ENCODE results near the gene SPCS1. TPM values are rescaled to one million over a fixed set of nuclear protein-coding genes. Genes with fewer than 3 reads are reported as not detected.

SPCS1 gene
- polyA plus RNA-seq, 1 of the 3 experiments (the other 2 are of a cell fraction) = 191 TPM

DNA sequence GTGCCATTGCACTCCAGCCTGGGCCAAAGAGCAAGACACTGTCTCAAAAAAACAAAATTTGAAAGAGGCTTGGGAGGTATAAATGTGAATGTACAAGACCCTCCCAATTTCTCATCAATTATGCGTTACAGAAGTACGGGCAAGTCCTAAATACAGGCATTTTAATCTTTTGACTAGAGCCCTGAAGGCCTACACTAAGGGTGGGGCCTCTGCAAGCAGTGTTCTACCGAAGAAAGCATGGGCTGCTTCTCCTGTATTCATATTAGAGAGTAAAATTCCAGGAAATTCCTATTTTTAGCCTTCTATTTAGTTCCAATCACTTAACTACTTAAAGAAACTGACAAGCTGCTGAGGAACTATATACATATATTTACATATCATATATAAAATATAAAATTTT lies 45.9 kb upstream of the SPCS1 start (continued):
- no peak for TF ChIP-seq REST (IDR thresholded peaks at IDR 0.05; ENCODE audit: low read depth, low read length)

DNA sequence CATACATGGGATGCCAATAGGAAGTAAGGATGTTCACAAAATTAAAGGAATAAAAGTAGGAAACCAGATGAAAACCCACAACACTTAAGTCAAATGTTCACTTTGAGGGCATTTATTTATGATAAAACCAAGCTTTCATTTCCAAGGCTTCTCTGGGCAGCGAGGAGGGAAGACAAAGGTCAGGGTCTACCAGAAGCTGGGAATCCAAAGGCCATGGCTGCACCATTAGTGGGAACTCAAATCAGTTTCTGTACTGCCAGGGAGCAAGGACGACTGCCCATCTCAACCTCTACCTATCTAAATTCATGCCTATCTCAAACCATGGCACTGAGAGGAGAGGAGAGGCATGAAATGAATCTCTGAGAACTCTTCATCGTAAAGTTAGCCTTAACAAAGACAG lies 42.8 kb upstream of the SPCS1 start:
- peaks cover 47% of the 10 kb centered on the region for H3K79me2 ChIP-seq (ENCODE audit: insufficient read depth)

More for the DNA sequence above, 42.8 kb upstream of the SPCS1 start:
- Histone ChIP-seq H3K36me3 (replicated peaks in 1 of 2; ENCODE audit: control insufficient read depth in 1 of 2, insufficient read depth in 2 of 2, low read length in 1 of 2) (peaks cover 30 to 91% of the 10 kb centered on the region in 2 experiments), H3K9me2 (no peaks in the 10 kb centered on the region), H4K20me1 (ENCODE audit: insufficient read depth) (no peaks in the 10 kb centered on the region), H3K4me3 (ENCODE audit: low read depth in 2 of 2, low read length in 1 of 2) (no peak overlapping the region), H3F3A (replicated peaks; ENCODE audit: insufficient read depth) (peaks cover 5% of the 10 kb centered on the region), H3K4me2 (no peak overlapping the region), H3K9me3 (no peaks in the 10 kb centered on the region), H2AFZ (ENCODE audit: low read depth) (no peak overlapping the region), H3K4me1 (ENCODE audit: control insufficient read depth in 1 of 2, insufficient read depth in 2 of 2, low read depth in 1 of 2, low read length in 1 of 2) (no peaks in the 10 kb centered on the region), H3K27me3 (ENCODE audit: insufficient read depth) (no peaks in the 10 kb centered on the region), H3K27ac (ENCODE audit: low read depth in 2 of 2, low read length in 1 of 2) (no peak overlapping the region), H3K9ac (no peak overlapping the region)
- ChIA-PET POLR2A (no interaction called here), CTCF (no interaction called here)
- WGBS (ENCODE audit: low lambda C conversion rate) = 93% methylated on average over 3 of the region's 3 CpGs
- DNase-seq = no peak
- TF ChIP-seq ELF1 (IDR thresholded peaks at IDR 0.05) (no peak), RXRA (IDR thresholded peaks at IDR 0.05; ENCODE audit: borderline replicate concordance, low read depth) (no peak), SIN3A (IDR thresholded peaks at IDR 0.05; ENCODE audit: borderline replicate concordance, low read depth, low read length) (no peak), MXI1 (IDR thresholded peaks at IDR 0.05; ENCODE audit: low read depth, low read length) (no peak), MEF2A (IDR thresholded peaks at IDR 0.05; ENCODE audit: borderline replicate concordance, low read depth) (no peak), TEAD4 (IDR thresholded peaks at IDR 0.05; ENCODE audit: borderline replicate concordance, insufficient read depth) (no peak), NFIC (IDR thresholded peaks at IDR 0.05; ENCODE audit: borderline replicate concordance) (no peak), RFX5 (IDR thresholded peaks at IDR 0.05; ENCODE audit: low read length) (no peak), FOXM1 (IDR thresholded peaks at IDR 0.05; ENCODE audit: low read depth) (no peak), USF2 (IDR thresholded peaks at IDR 0.05; ENCODE audit: borderline replicate concordance, low read depth, low read length) (no peak), TAF1 (IDR thresholded peaks at IDR 0.05; ENCODE audit: borderline replicate concordance, low read depth, low read length) (no peak), POLR2AphosphoS5 (IDR thresholded peaks at IDR 0.05; ENCODE audit: low read depth, low read length) (no peak), EZH2phosphoT487 (IDR thresholded peaks at IDR 0.05; ENCODE audit: borderline replicate concordance, low read depth) (no peak), RCOR1 (IDR thresholded peaks at IDR 0.05; ENCODE audit: low read length) (no peak), TCF12 (IDR thresholded peaks at IDR 0.05) (no peak), CHD2 (IDR thresholded peaks at IDR 0.05; ENCODE audit: low read length, partially characterized antibody) (no peak), ZBTB33 (IDR thresholded peaks at IDR 0.05; ENCODE audit: borderline replicate concordance, low read depth) (no peak)
